Spleen (tissue), 11 donors: Measurements from ENCODE around the gene BPTF. TPM values are rescaled to one million over a fixed set of nuclear protein-coding genes. Genes with fewer than 3 reads are reported as not detected.
A peak's percentile ranks its signal among the peaks of the same experiment; 100 is the strongest.
"Not testable (repeated sequence)": the region's sequence is repeated elsewhere in the genome, so short reads cannot be mapped to it uniquely, and the experiment has no call there.

Source experiments
- DNase-seq: peaks from one replicate; pipeline ENCODE4 v3.0.0-alpha.2; 2020
- H3K27ac ChIP-seq, 8 donors: fragments of 200-600 bp; sonication (generic) in 7 of 8; 1 replicate in 4 of 8; 2 replicates in 4 of 8; pipeline versions ENCODE4 v1.5.0 to v1.8.0; 2016 to 2021; ENCODE audit warnings: inconsistent platforms in 4 of 8, mild to moderate bottlenecking in 4 of 8, moderate library complexity in 1 of 8
- H3K27me3 ChIP-seq, 7 donors: fragments of 200-600 bp; sonication (generic) in 6 of 7; replicated peaks in 1 of 7; 1 replicate in 4 of 7; 2 replicates in 3 of 7; pipeline versions ENCODE4 v1.5.0 to v1.8.0; 2016 to 2021; ENCODE audit warnings: inconsistent platforms in 3 of 7, mild to moderate bottlenecking in 1 of 7
- H3K36me3 ChIP-seq, 6 donors: fragments of 200-600 bp; sonication (generic) in 5 of 6; 1 replicate in 4 of 6; 2 replicates in 2 of 6; pipeline versions ENCODE4 v1.5.0 to v1.8.0; 2016 to 2021; ENCODE audit warnings: inconsistent platforms in 2 of 6
- H3K4me1 ChIP-seq, 6 donors: fragments of 200-600 bp; sonication (generic) in 5 of 6; 1 replicate in 3 of 6; 2 replicates in 3 of 6; pipeline versions ENCODE4 v1.5.0 to v1.8.0; 2016 to 2021; ENCODE audit warnings: inconsistent platforms in 3 of 6
- H3K4me3 ChIP-seq, 8 donors: fragments of 200-600 bp; sonication (generic) in 7 of 8; 1 replicate in 4 of 8; 2 replicates in 4 of 8; pipeline versions ENCODE4 v1.5.0 to v1.8.0; 2016 to 2021; ENCODE audit warnings: inconsistent platforms in 4 of 8, mild to moderate bottlenecking in 4 of 8, moderate library complexity in 2 of 8
- H3K9me3 ChIP-seq, 8 donors: fragments of 200-600 bp; sonication (generic) in 7 of 8; 1 replicate in 4 of 8; 2 replicates in 4 of 8; pipeline versions ENCODE4 v1.5.0 to v1.8.0; 2016 to 2021; ENCODE audit warnings: inconsistent platforms in 4 of 8
- POLR2A ChIP-seq, 3 donors: fragments of 450-650 bp; IDR thresholded peaks; one replicate each; pipeline ENCODE4 v1.5.1; 2017; ENCODE audit warnings: antibody characterized with exemption in 3 of 3, mild to moderate bottlenecking in 1 of 3
- POLR2AphosphoS5 ChIP-seq, 3 donors: sonication (generic); formaldehyde crosslinking; IDR thresholded peaks; one replicate each; pipeline ENCODE4 v1.5.1; 2017; ENCODE audit warnings: antibody characterized with exemption in 3 of 3
- WGBS, 5 donors: extraction: QIAGEN DNeasy Blood & Tissue Kit in 3 of 5; methylation state at CpG; one replicate each; pipeline versions ENCODE4 v1.1.5 to v1.1.7; 2013 to 2018; 5-methylcytosine and 5-hydroxymethylcytosine counted together
- intact Hi-C: fragments of 100-400 bp; cut with DNase I; formaldehyde crosslinking; loops from one replicate; pipeline ENCODE4 v1.15.0; 2023; ENCODE audit warnings: low total_unique reads
- polyA plus RNA-seq, 3 donors: library from polyadenylated mRNA; stranded (reverse); fragments of 200-250 nt; gene quantifications; one replicate each; pipeline ENCODE4 v1.2.1, GENCODE V29; 2013
- total RNA-seq, 7 donors: library from RNA; depleted of rRNA in 3 of 7; stranded (reverse); fragments of >200 nt in 3 of 7; fragmentation: NEBNext Ultra II Directional in 4 of 7; extraction: Animal tissue kit (Norgen Biotek cat#: 25700) in 4 of 7; gene quantifications; one replicate each; pipeline versions ENCODE4 v1.1.0 to v1.2.1, GENCODE V29; 2016 to 2021
- TF ChIP-seq, protein P1 (sequence below), 11 experiments: fragments of 200-600 bp in 7 of 11; fragments of 450-650 bp in 4 of 11; sonication (generic) in 4 of 11; IDR thresholded peaks in 8 of 11; conservative IDR thresholded peaks in 3 of 11; 1 replicate in 7 of 11; 2 replicates in 4 of 11; pipeline versions ENCODE4 v1.4.0 to v1.8.0; 2016 to 2021; ENCODE audit warnings: antibody characterized with exemption in 11 of 11, inconsistent platforms in 4 of 11, mild to moderate bottlenecking in 1 of 11
- donor health status: healthy with polysubstance abuse.
- donor health status: DM: no; HTN: no; CAD: no; lungs with moderate emphysema.
- donor health status: DM: no; HTN: no; CAD: no.
- donor health status: Bipolar disorder and iron deficiency.
- donor health status: healthy.
- donor health status: DM: no; HTN: no; CAD: no.
- donor health status: DM: yes; HTN: yes; CAD: no.

Gene BPTF
- total and polyA plus RNA-seq, 10 donors, result 12.3 to 148 (median 120) TPM

DNA sequence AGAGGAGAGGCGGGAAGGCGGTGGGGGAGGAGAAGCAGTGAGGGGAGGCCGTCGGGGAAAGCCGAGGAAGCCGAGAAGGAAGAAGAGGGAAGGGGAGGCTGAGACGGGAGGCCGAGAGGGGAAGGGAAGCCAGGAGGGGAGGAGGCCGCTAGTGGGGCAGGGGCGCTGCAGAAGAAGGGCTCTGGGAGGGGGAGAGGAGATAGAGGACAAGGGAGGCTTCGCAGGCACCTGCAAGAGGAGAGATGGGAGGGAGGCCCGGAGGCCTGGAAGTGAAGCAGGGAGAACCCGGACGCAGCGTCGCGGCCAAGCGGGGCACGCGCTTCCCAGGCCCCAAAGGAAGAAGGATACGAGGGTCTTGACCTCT, 168.7 kb downstream of the BPTF start:
- no peaks in the 10 kb centered on the region for H3K36me3 ChIP-seq
- H3K27me3 ChIP-seq, result peaks cover 0 to 26% (median 0%) of the 10 kb centered on the region in 7 donors
- intact Hi-C loops, result no loop called here
- no peak for DNase-seq
- TF ChIP-seq, protein P1, sequence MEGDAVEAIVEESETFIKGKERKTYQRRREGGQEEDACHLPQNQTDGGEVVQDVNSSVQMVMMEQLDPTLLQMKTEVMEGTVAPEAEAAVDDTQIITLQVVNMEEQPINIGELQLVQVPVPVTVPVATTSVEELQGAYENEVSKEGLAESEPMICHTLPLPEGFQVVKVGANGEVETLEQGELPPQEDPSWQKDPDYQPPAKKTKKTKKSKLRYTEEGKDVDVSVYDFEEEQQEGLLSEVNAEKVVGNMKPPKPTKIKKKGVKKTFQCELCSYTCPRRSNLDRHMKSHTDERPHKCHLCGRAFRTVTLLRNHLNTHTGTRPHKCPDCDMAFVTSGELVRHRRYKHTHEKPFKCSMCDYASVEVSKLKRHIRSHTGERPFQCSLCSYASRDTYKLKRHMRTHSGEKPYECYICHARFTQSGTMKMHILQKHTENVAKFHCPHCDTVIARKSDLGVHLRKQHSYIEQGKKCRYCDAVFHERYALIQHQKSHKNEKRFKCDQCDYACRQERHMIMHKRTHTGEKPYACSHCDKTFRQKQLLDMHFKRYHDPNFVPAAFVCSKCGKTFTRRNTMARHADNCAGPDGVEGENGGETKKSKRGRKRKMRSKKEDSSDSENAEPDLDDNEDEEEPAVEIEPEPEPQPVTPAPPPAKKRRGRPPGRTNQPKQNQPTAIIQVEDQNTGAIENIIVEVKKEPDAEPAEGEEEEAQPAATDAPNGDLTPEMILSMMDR (IDR thresholded peaks at IDR 0.05 in 8 of 11, conservative IDR thresholded peaks at IDR 0.05 in 3 of 11), result no peak
- TF ChIP-seq POLR2AphosphoS5 (IDR thresholded peaks at IDR 0.05) (peak in 1 of 3 donors; percentile 14), POLR2A (IDR thresholded peaks at IDR 0.05) (no peak)
- H3K4me1 ChIP-seq, result peaks cover 12 to 44% (median 38%) of the 10 kb centered on the region in 6 donors
- WGBS, 5 donors, result 4 to 9% (median 5%) methylated on average over 21 of the region's 21 CpGs
- peak overlapping the region; percentile 39 to 92 (median 51) for H3K4me3 ChIP-seq
- H3K9me3 ChIP-seq, result no peaks in the 10 kb centered on the region
- H3K27ac ChIP-seq, result peak overlapping the region; percentile 51 to 95 (median 90)

DNA sequence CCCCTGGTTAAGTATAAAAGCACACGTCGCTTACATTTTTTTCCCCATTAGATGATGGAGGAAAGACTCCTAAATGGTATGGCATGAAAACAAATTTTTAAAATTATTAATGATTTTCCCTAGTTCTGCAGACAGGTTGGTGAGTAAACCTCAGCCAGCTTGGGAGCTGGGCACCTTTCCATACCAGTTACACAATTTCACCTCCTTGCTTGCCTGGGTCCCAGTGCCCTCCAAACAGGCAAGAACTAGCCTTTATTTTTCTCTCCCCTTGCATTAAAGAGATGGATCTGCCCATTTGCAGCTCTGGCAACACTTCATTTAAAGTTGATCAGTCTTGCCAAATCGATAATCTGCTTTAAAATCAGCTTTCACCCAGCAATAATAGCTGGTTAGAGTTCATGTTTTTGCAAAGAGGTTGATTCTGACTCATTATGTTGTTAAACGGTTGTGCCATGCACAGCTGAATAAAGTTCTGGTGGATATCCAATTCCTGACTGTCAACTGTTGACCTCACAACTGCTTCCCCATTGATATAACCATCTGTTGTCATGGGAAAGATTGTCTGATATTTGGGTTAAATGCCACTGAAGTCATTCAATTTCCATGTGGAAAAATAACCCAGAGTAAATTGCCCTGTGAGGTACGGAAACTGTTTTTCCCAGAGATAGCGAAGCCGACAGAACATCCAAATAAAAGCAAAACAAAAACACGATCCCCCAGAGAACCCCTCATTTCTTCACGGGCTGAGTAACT, 169.7 kb downstream of the BPTF start:
- H3K4me3 ChIP-seq, result peak overlapping the region; percentile 37 to 92 (median 50)
- DNase-seq, result no peak
- peaks cover 12 to 44% (median 38%) of the 10 kb centered on the region in 6 donors for H3K4me1 ChIP-seq
- peaks cover 0 to 26% (median 0%) of the 10 kb centered on the region in 7 donors for H3K27me3 ChIP-seq
- 26 to 30% (median 28%) methylated on average over 9 of the region's 9 CpGs for WGBS, 5 donors
- H3K36me3 ChIP-seq, result no peaks in the 10 kb centered on the region
- peak overlapping the region in 5 of 8 donors; percentile 3 to 29 (median 16) for H3K27ac ChIP-seq
- intact Hi-C loops, result no loop called here
- TF ChIP-seq POLR2AphosphoS5 (IDR thresholded peaks at IDR 0.05) (no peak), POLR2A (IDR thresholded peaks at IDR 0.05) (no peak)
- TF ChIP-seq, protein P1 (IDR thresholded peaks at IDR 0.05 in 8 of 11, conservative IDR thresholded peaks at IDR 0.05 in 3 of 11), result no peak
- H3K9me3 ChIP-seq, result no peaks in the 10 kb centered on the region

DNA sequence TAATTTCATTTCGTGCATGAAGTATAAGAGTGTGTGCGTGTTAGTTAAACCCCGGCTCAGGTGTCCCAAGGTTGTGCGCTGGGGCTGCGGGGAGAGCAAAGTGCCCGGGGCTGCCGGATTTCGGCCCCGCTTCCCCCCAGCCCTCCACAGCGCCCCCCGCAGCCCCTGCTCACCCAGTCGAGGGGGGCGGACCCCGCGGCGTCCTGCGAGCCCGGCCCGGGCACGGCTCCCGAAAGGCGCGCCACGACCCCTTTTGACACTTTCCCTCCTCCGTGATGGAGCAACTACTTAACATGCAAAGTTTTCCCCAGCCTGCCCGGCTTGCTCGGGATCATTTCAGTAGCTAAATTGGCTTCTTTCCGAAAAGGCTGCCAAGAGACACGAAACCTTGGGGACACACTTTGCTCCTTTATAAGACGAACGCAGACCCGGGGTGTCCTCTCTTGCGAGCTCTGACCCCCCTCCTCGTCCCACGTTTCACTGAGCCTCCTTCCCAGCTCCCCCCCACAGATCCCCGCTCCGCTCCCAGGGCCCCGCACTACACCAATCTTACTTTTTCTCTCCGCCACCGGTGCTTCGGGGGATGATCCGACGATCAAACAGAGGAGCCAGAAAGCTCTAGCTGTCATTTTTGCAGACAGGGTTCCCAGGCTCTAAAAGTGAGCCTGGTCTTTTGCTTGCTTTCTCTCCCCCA, 170.4 kb downstream of the BPTF start:
- Histone ChIP-seq H3K27me3 (peaks cover 0 to 26% (median 0%) of the 10 kb centered on the region in 7 donors), H3K27ac (peak overlapping the region in 7 of 8 donors; percentile 3 to 29 (median 16)), H3K36me3 (no peaks in the 10 kb centered on the region), H3K4me3 (peak overlapping the region; percentile 37 to 92 (median 50)), H3K9me3 (no peaks in the 10 kb centered on the region), H3K4me1 (peaks cover 12 to 44% (median 38%) of the 10 kb centered on the region in 6 donors)
- DNase-seq, result peak; percentile 83
- TF ChIP-seq, protein P1 (IDR thresholded peaks at IDR 0.05 in 8 of 11, conservative IDR thresholded peaks at IDR 0.05 in 3 of 11), result no peak
- peak in 1 of 3 donors; percentile 19 for TF ChIP-seq POLR2AphosphoS5 (IDR thresholded peaks at IDR 0.05)
- intact Hi-C loops, result no loop called here
- 0 to 2% (median 1%) methylated on average over 31 to 43 of the region's 43 CpGs for WGBS, 5 donors

DNA sequence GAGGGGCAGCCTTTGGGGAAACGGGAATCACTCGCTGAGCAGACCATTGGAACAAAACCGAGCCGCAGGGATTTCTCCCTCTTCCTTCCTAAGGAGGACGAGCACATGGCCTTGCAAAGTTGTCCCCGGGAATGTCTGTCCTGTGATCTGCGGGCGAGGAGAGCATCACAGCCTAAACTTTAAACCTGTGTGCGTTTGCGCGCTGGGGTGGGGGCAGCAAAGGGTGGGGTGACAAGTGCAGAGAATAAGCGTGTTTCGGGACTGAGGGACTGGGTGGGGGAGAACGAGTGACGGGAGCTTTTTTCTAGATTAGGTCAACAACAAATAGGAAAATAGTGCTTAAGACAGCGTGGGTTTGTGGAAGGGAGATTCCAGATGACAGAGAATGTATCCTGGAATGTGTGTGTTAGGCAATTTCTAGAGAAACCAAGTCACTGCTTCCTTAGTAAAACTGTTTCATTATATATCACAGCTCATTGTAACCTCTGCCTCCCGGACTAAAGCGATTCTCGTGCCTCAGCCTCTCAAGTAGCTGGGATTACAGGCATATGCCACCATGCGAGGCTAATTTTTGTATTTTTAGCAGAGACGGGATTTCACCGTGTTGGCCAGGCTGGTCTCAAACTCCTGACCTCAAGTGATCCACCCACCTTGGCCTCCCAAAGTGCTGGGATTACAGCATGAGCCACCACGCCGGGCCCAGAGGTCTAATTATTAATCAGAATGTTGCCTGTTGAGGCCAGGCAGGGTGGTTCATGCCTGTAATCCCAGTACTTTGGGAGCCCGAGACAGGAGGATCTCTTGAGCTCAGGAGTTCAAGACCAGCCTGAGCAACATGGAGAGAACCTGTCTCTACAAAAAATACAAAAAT, 171.2 kb downstream of the BPTF start, which contains the start of gene C17orf58:
C17orf58 (minus strand) TSS at position 169 of the 871 bp plus-strand sequence. CDS start 271 bp downstream, outside the sequence.
- H3K4me1 ChIP-seq, result peaks cover 12 to 44% (median 38%) of the 10 kb centered on the region in 6 donors
- intact Hi-C loops, H3K36me3 ChIP-seq, H3K9me3 ChIP-seq: not testable (repeated sequence)
- peak within 1 kb of the TSS; percentile 37 to 92 (median 50) for H3K4me3 ChIP-seq
- H3K27ac ChIP-seq, result peak within 1 kb of the TSS in 7 of 8 donors; percentile 3 to 29 (median 16)
- 25 to 32% (median 30%) methylated on average over 25 of the region's 25 CpGs for WGBS, 5 donors
- H3K27me3 ChIP-seq, result peaks cover 0 to 26% (median 0%) of the 10 kb centered on the region in 7 donors
- peak; percentile 59 for DNase-seq
